ENCODE data around the gene TPBG.

Gene TPBG

GRCh38 chr6:82397962-82398692 lies 34.5 kb downstream of the TPBG start:
- no peak overlapping the region for H3K4me2 ChIP-seq
- TF ChIP-seq Cebpa-rat (IDR thresholded peaks at IDR 0.05): no peak
- H3K27ac ChIP-seq: no peak overlapping the region
- H3K4me1 ChIP-seq: no peaks in the 10 kb centered on the region
- no peaks in the 10 kb centered on the region for H3K36me3 ChIP-seq
- H4K20me1 ChIP-seq: no peaks in the 10 kb centered on the region
- no peak overlapping the region for H3K4me3 ChIP-seq
- H3K27me3 ChIP-seq: no peaks in the 10 kb centered on the region
- no peaks in the 10 kb centered on the region for H3K9me3 ChIP-seq
- no peak overlapping the region for H3K9ac ChIP-seq

GRCh38 chr6:82408952-82409431 lies 45.4 kb downstream of the TPBG start:
- Histone ChIP-seq H3K4me2 (peak overlapping the region; percentile 52), H3K4me3 (no peak overlapping the region), H3K27ac (peak overlapping the region; percentile 64; the same call in 1 of the 2 replicates), H3K27me3 (no peaks in the 10 kb centered on the region), H3K4me1 (peaks cover 29% of the 10 kb centered on the region), H4K20me1 (no peaks in the 10 kb centered on the region), H3K9ac (no peak overlapping the region), H3K36me3 (no peaks in the 10 kb centered on the region), H3K9me3 (no peaks in the 10 kb centered on the region)
- no peak for TF ChIP-seq Cebpa-rat (IDR thresholded peaks at IDR 0.05)

- Histone ChIP-seq H3K9me3 (no peaks in the 10 kb centered on the region), H3K9ac (no peak overlapping the region), H3K4me3 (no peak overlapping the region), H4K20me1 (no peaks in the 10 kb centered on the region), H3K4me1 (peaks cover 29% of the 10 kb centered on the region), H3K27ac (no peak overlapping the region), H3K36me3 (no peaks in the 10 kb centered on the region), H3K4me2 (peak overlapping the region; percentile 52), H3K27me3 (no peaks in the 10 kb centered on the region)
- TF ChIP-seq Cebpa-rat (IDR thresholded peaks at IDR 0.05): no peak
Measured at GRCh38 chr6:82410151-82410648, 46.6 kb downstream of the TPBG start.

- H3K36me3 ChIP-seq: no peaks in the 10 kb centered on the region
- no peak overlapping the region for H3K4me2 ChIP-seq
- no peak overlapping the region for H3K4me3 ChIP-seq
- no peak for TF ChIP-seq Cebpa-rat (IDR thresholded peaks at IDR 0.05)
- H3K27me3 ChIP-seq: no peaks in the 10 kb centered on the region
- H3K4me1 ChIP-seq: peaks cover 25% of the 10 kb centered on the region
- no peaks in the 10 kb centered on the region for H4K20me1 ChIP-seq
- no peak overlapping the region for H3K27ac ChIP-seq
- H3K9ac ChIP-seq: no peak overlapping the region
- no peaks in the 10 kb centered on the region for H3K9me3 ChIP-seq
Measured at GRCh38 chr6:82413868-82414267, 50.3 kb downstream of the TPBG start.

DNA sequence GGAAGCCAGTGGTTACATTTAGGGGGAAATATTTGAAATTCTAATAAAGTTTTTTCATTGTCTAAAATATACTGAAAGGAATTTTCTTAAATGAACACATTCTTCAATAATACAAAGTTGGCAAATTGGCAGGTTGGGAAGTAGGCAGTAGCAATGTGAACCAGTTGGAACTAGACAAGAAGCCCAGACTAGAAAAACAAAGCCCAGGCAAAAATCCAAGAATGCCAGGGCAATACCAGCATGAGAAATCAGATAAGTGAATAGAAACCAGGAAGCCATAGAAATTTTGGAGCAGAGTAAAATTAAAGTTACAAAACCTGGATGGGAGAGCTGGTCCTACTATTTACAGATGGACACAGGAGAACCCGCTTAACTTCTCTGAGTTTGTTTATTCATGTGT lies 52.2 kb downstream of the TPBG start:
- H3K4me1 ChIP-seq: peaks cover 9% of the 10 kb centered on the region
- H3K9ac ChIP-seq: no peak overlapping the region
- no peak overlapping the region for H3K4me3 ChIP-seq
- H3K27ac ChIP-seq: no peak overlapping the region
- H3K4me2 ChIP-seq: no peak overlapping the region
- no peaks in the 10 kb centered on the region for H3K9me3 ChIP-seq
- no peaks in the 10 kb centered on the region for H3K27me3 ChIP-seq
- no peaks in the 10 kb centered on the region for H3K36me3 ChIP-seq
- TF ChIP-seq Cebpa-rat (IDR thresholded peaks at IDR 0.05): no peak
- no peaks in the 10 kb centered on the region for H4K20me1 ChIP-seq

DNA sequence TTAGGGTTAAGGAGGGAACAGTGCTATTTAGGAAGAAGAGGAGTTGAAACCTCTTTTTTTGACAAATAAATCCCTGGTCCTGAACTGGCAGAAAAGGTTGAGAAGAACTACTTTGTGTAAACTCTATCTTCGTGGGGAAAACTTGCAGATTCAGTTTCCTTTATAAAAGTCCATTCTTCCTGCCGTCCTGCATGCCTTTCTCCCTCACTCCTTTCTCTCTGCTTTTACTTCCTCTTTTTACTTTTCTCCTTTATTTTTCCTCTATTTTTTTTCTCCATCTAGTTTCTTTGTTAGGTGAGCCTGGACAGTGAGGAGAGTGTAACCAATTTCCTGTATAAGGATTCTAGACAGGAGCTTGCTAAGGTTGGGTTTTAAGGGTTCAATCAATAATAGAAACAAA lies 52.7 kb downstream of the TPBG start:
- no peak for TF ChIP-seq Cebpa-rat (IDR thresholded peaks at IDR 0.05)

More for the DNA sequence above, 52.7 kb downstream of the TPBG start:
- H3K4me2 ChIP-seq: no peak overlapping the region
- H3K4me1 ChIP-seq: 0 out of 2 replicates have a peak, but pooled peaks cover 4% of the 10 kb centered on the region
- H4K20me1 ChIP-seq: no peaks in the 10 kb centered on the region
- no peak overlapping the region for H3K9ac ChIP-seq
- no peaks in the 10 kb centered on the region for H3K36me3 ChIP-seq
- H3K9me3 ChIP-seq: no peaks in the 10 kb centered on the region
- H3K27ac ChIP-seq: no peak overlapping the region
- H3K27me3 ChIP-seq: no peaks in the 10 kb centered on the region
- H3K4me3 ChIP-seq: no peak overlapping the region
